B cell (primary cell): ENCODE measurements around the gene ISM1. TPM values are rescaled to one million over a fixed set of nuclear protein-coding genes. Genes with fewer than 3 reads are reported as not detected.

Experiments used
- ATAC-seq: fragments of 200-7000 bp; cut with Tn5 transposase; one replicate; pipeline ENCODE4 v1.10.0; 2021; ENCODE audit warnings: low read depth, mild to moderate bottlenecking, moderate number of reproducible peaks, moderate library complexity
- CTCF ChIA-PET: fragments of 350-600 bp; sonication (Branson Sonifier 250); formaldehyde crosslinking; loops from one replicate; lab custom pipeline; 2021; ENCODE audit warnings: antibody characterized with exemption, inconsistent platforms; lab: Charles Lee
- POLR2A ChIA-PET: fragments of 350-600 bp; sonication (Branson Sonifier 250); formaldehyde crosslinking; loops from one replicate; lab custom pipeline; 2021; ENCODE audit warnings: antibody characterized with exemption; lab: Charles Lee
- DNase-seq: peaks from one replicate; pipeline ENCODE4 v3.0.0; 2013
- H2AFZ ChIP-seq: 2 replicates; pipeline ENCODE4 v1.6.1; 2012; ENCODE audit warnings: mild to moderate bottlenecking, low read depth, low read length; ENCODE audit not compliant: insufficient read depth, poor library complexity, severe bottlenecking
- H3K27ac ChIP-seq, 2 donors: 1 replicate in 1 of 2; 2 replicates in 1 of 2; pipeline ENCODE4 v1.5.1; 2012 to 2013; ENCODE audit warnings: low read length in 2 of 2, mild to moderate bottlenecking in 2 of 2, moderate library complexity in 1 of 2
- H3K27me3 ChIP-seq, 4 experiments: fragments of 200-600 bp in 1 of 4; sonication (generic) in 1 of 4; replicated peaks in 1 of 4; 1 replicate in 2 of 4; 2 replicates in 2 of 4; pipeline versions ENCODE4 v1.6.1 to v1.7.0; 2013 to 2016; ENCODE audit warnings: low read length in 3 of 4, mild to moderate bottlenecking in 2 of 4, mixed read lengths in 1 of 4, moderate library complexity in 1 of 4; ENCODE audit not compliant: insufficient read depth in 4 of 4, control insufficient read depth in 3 of 4; ENCODE audit errors: control extremely low read depth in 1 of 4
- H3K36me3 ChIP-seq, 2 experiments: replicated peaks in 1 of 2; 1 replicate in 1 of 2; 2 replicates in 1 of 2; pipeline versions ENCODE4 v1.6.1 to v1.7.1; 2013; ENCODE audit warnings: low read length in 1 of 2; ENCODE audit not compliant: insufficient read depth in 2 of 2, control insufficient read depth in 1 of 2; ENCODE audit errors: control extremely low read depth in 1 of 2, extremely low read depth in 1 of 2
- H3K4me1 ChIP-seq, 2 donors: fragments of 200-600 bp in 1 of 2; sonication (generic) in 1 of 2; 1 replicate in 1 of 2; 2 replicates in 1 of 2; pipeline versions ENCODE4 v1.5.1 to v1.6.1; 2013 to 2017; ENCODE audit warnings: low read length in 2 of 2; ENCODE audit not compliant: control insufficient read depth in 2 of 2, insufficient read depth in 2 of 2
- H3K4me2 ChIP-seq: replicated peaks from 2 replicates; pipeline ENCODE3; 2012; ENCODE audit warnings: mild to moderate bottlenecking, low read depth, low read length; ENCODE audit not compliant: poor library complexity, severe bottlenecking
- H3K4me3 ChIP-seq, 5 experiments: fragments of 200-600 bp in 1 of 5; sonication (generic) in 1 of 5; 1 replicate in 3 of 5; 2 replicates in 2 of 5; pipeline versions ENCODE4 v1.5.1 to v1.7.0; 2011 to 2016; ENCODE audit warnings: low read length in 4 of 5, mild to moderate bottlenecking in 4 of 5, low read depth in 2 of 5, control low read depth in 1 of 5, moderate library complexity in 1 of 5; ENCODE audit not compliant: insufficient read depth in 1 of 5; ENCODE audit errors: control extremely low read depth in 1 of 5, extremely low read depth in 1 of 5
- H3K79me2 ChIP-seq: fragments of 200-600 bp; sonication (generic); one replicate; pipeline ENCODE4 v1.6.0; 2016; ENCODE audit warnings: low read length; ENCODE audit not compliant: control insufficient read depth, insufficient read depth
- H3K9ac ChIP-seq: fragments of 200-600 bp; sonication (generic); 2 replicates; pipeline ENCODE4 v1.6.1; 2017; ENCODE audit warnings: mild to moderate bottlenecking, low read length, moderate library complexity
- H3K9me3 ChIP-seq, 3 donors: one replicate each; pipeline versions ENCODE4 v1.6.1 to v1.7.1; 2013; ENCODE audit warnings: low read length in 2 of 3; ENCODE audit not compliant: control insufficient read depth in 2 of 3, insufficient read depth in 1 of 3; ENCODE audit errors: control extremely low read depth in 1 of 3
- H4K20me1 ChIP-seq: 2 replicates; pipeline ENCODE4 v1.6.0; 2012; ENCODE audit warnings: mild to moderate bottlenecking, low read length; ENCODE audit not compliant: insufficient read depth, control insufficient read depth, poor library complexity, severe bottlenecking
- H3K27ac Mint-ChIP-seq: one replicate; pipeline ENCODE4 v1.8.0; 2021; ENCODE audit warnings: mixed read lengths
- H3K27me3 Mint-ChIP-seq: one replicate; pipeline ENCODE4 v1.8.0; 2021; ENCODE audit warnings: mixed read lengths
- H3K4me1 Mint-ChIP-seq: one replicate; pipeline ENCODE4 v1.8.0; 2021; ENCODE audit warnings: mixed read lengths
- H3K4me3 Mint-ChIP-seq: one replicate; pipeline ENCODE4 v1.8.0; 2021; ENCODE audit warnings: mixed read lengths
- H3K9me3 Mint-ChIP-seq: one replicate; pipeline ENCODE4 v1.8.0; 2022; ENCODE audit warnings: mixed read lengths; ENCODE audit not compliant: insufficient read depth
- CTCF ChIP-seq: fragments of 200-600 bp; IDR thresholded peaks from one replicate; pipeline ENCODE4 v1.8.0; 2022; ENCODE audit warnings: antibody characterized with exemption, mild to moderate bottlenecking
- EZH2 ChIP-seq: IDR thresholded peaks from 2 replicates; pipeline ENCODE4 v1.6.1; 2012; ENCODE audit warnings: borderline replicate concordance, low read depth, mild to moderate bottlenecking, moderate library complexity, low read length; ENCODE audit not compliant: insufficient read depth, poor library complexity, severe bottlenecking
- WGBS: methylation state at CpG from one replicate; pipeline ENCODE4 v1.1.5; 2013; ENCODE audit warnings: missing lambda C conversion rate; ENCODE audit not compliant: insufficient coverage; 5-methylcytosine and 5-hydroxymethylcytosine counted together
- intact Hi-C: fragments of 100-400 bp; cut with micrococcal nuclease; formaldehyde crosslinking; loops from one replicate; pipeline ENCODE4 v1.10.0; 2022
- polyA plus RNA-seq: library from polyadenylated mRNA; depleted of rRNA; stranded (reverse); fragments of >200 nt; gene quantifications from 2 replicates; pipeline ENCODE4 v1.2.3, GENCODE V29; 2012
- total RNA-seq, 2 donors: library from RNA; stranded (reverse); fragments of 120-200 nt in 1 of 2; gene quantifications; 1 replicate in 1 of 2; 2 replicates in 1 of 2; pipeline versions ENCODE4 v1.2.3 to v1.2.4, GENCODE V29; 2013 to 2022

Gene ISM1
- total and polyA plus RNA-seq, 2 donors (not counting 1 experiment from before 2014, with no cell fraction given), result not detected

- no peaks in the 10 kb centered on the region for H4K20me1 ChIP-seq
- ChIA-PET CTCF (interaction anchor here (1.1 kb wide), 1 partner anchor 8 kb away, joined by 3 read pairs; no protein-coding TSS in a partner anchor), POLR2A (no interaction called here)
- intact Hi-C loops, result no loop called here
- no peak overlapping the region for H2AFZ ChIP-seq
- no peak overlapping the region for H3K9ac ChIP-seq
- 67% methylated on average over 2 of the region's 2 CpGs for WGBS
- Mint-ChIP-seq H3K4me1 (no peaks in the 10 kb centered on the region), H3K9me3 (no peaks in the 10 kb centered on the region), H3K27me3 (no peaks in the 10 kb centered on the region), H3K27ac (no peak overlapping the region), H3K4me3 (no peak overlapping the region)
- no peaks in the 10 kb centered on the region for H3K27me3 ChIP-seq
- TF ChIP-seq EZH2 (no peak), CTCF (no peak)
- no peak overlapping the region for H3K4me2 ChIP-seq
- no peaks in the 10 kb centered on the region for H3K9me3 ChIP-seq
- DNase-seq (no peak), ATAC-seq (no peak)
- H3K4me1 ChIP-seq, result no peaks in the 10 kb centered on the region
- no peak overlapping the region for H3K27ac ChIP-seq
- no peak overlapping the region for H3K4me3 ChIP-seq
- no peaks in the 10 kb centered on the region for H3K79me2 ChIP-seq
- no peaks in the 10 kb centered on the region for H3K36me3 ChIP-seq
Measured at GRCh38 chr20:13294522-13294921, 73.4 kb downstream of the ISM1 start.

- H3K9ac ChIP-seq, result no peak overlapping the region
- no peaks in the 10 kb centered on the region for H3K4me1 ChIP-seq
- ChIA-PET POLR2A (no interaction called here), CTCF (no interaction called here)
- H3K79me2 ChIP-seq, result no peaks in the 10 kb centered on the region
- WGBS, result 73% methylated on average over 8 of the region's 8 CpGs
- no peak overlapping the region for H3K27ac Mint-ChIP-seq
- no peaks in the 10 kb centered on the region for H4K20me1 ChIP-seq
- no peaks in the 10 kb centered on the region for H3K27me3 ChIP-seq
- no peaks in the 10 kb centered on the region for H3K4me1 Mint-ChIP-seq
- no peaks in the 10 kb centered on the region for H3K27me3 Mint-ChIP-seq
- H3K9me3 ChIP-seq, result no peaks in the 10 kb centered on the region
- H3K4me3 ChIP-seq, result no peak overlapping the region
- intact Hi-C loops, result no loop called here
- no peaks in the 10 kb centered on the region for H3K9me3 Mint-ChIP-seq
- H2AFZ ChIP-seq, result no peak overlapping the region
- ATAC-seq, result no peak
- H3K27ac ChIP-seq, result no peak overlapping the region
- TF ChIP-seq EZH2, result no peak
- no peak for TF ChIP-seq CTCF
- no peak overlapping the region for H3K4me3 Mint-ChIP-seq
- DNase-seq, result no peak
- no peak overlapping the region for H3K4me2 ChIP-seq
- no peaks in the 10 kb centered on the region for H3K36me3 ChIP-seq
Measured at GRCh38 chr20:13295637-13296036, 74.6 kb downstream of the ISM1 start.
